ENCODE measurements around the gene DUS1L.

DUS1L gene

GRCh38 chr17:82076018-82076784 lies 10.6 kb upstream of the DUS1L start:
- DNase-seq, result no peak

DNA sequence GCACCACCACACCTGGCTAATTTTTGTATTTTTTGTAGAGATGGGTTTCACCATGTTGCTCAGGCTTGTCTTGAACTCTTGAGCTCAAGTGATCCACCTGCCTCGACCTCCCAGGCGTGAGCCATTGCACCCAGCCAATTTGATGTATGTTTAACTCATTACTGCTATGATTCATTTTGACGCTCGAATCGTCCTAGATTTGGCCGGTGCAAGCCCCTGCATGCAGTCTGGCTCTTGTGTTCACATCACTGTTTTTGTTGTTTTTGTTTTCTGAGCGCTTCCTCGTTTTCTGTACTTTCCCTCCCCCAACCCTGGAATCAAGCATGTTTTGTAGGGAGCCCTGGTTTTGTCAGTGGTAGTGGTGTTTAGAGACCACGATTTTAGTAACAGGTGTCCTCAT lies 7.8 kb upstream of the DUS1L start:
- no peak for DNase-seq

GRCh38 chr17:82072827-82073226 lies 7.2 kb upstream of the DUS1L start:
- no peak for DNase-seq

GRCh38 chr17:82070611-82071010 lies 5.0 kb upstream of the DUS1L start:
- no peak for DNase-seq

GRCh38 chr17:82065193-82065637 lies 389 bp downstream of the DUS1L start:
- DNase-seq, result peak in 2 of 3 experiments; percentile 48 to 54

- peak; percentile 4 to 50 (median 41) for DNase-seq
These were observed 991 bp downstream of the DUS1L start for GRCh38 chr17:82064433-82065192.

GRCh38 chr17:82063424-82064415 lies 1.9 kb downstream of the DUS1L start:
- DNase-seq, result no peak

DNA sequence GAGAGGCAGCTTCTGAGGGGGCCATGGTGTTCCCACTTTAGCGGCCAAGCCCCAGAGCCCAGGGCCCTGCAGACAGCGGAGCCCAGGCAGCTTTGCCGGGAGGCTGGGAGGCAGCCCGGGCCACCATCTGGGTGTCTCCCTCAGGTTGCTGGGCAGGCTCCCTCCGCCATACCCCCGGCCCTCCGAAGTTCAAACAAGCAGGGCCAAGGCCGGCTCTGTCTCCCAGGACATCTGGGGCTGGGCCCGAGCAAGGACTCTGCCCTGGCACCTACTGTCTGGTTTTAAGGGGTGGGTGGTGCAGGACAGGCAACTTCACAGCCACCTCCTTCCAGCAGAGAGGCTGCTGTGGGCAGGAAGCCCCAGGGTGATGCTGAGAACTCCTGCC lies 2.6 kb downstream of the DUS1L start:
- no peak for DNase-seq

GRCh38 chr17:82062076-82062983 lies 3.3 kb downstream of the DUS1L start:
- DNase-seq, result no peak

DNA sequence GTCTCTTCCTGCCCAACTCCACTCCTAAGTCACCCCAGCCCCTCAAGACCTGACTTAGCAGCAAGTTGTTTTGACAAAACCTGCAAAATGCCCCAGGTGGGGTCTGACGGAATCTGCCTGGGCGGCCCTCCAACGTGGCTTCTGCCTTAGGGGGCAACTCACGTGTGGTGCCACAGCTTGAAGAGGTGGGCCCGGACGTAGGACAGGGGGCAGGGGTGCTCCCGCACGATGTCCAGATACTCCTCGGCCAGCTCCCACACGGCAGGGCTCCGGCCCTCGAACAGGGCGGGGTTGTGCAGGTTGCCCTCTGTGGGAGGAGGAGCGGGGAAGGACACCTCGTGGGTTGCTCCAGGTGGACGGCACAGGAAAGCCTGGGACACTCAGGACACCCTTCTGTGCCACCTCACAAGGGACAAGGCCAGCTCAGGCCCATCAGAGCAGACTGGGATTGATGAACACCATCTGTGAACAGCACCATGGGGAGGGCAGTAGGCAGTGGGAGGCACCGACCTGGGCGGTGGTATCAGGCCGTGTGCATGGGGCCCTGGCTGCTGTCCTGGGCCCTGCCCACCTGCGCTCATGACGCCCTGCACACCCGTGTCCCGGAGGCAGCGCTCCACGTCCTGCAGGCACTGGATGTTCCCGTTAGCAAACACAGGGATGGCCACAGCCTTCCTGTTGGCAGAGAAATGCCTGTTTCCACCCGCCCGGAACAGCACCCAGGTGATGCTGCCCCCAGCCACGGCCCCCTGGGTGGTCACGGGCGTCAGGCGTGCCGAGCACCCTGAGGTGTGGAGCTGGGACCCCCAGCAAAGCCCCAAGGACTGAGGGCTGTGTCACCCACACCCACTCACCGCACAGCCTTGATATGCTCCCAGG lies 4.3 kb downstream of the DUS1L start:
- DNase-seq, result no peak

DNA sequence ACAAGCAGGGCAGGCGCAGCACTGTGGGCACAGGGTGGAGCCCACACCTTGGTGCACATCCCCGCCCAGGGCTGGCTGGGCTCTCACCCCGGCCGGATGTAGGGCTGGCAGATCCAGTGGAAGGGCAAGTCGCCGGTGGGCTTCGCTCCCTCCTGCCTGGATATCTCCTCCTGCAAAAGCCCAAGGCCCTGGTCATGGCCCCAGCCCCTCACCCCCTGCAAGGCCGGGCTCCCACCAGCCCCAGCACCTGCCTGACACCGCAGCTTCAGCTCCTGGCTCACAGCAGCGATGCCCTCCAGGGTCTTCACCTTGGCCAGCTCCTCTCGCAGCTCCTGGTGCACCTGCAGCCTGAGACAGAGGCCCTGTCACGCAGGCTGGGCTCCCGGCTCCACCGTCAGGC lies 5.0 kb downstream of the DUS1L start:
- no peak for DNase-seq

DNA sequence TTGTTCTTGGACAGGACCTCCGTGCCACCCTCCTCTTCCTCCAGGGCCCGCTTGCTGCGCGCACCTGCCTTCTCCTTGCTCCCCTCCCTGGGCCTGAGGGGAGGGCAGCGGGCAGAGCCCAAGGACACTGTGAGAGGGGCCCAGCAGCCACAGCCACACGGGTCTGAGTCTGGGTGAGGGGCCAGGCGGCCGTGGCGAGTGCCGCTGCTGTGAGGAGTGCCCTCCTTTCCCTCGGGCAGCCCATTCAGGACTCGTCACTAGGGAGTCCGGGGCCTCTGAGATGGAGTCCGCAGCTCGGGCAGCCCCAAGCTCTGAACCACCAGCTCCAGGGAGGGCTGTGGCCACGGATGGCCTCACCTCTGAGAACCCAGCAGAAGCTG lies 5.6 kb downstream of the DUS1L start:
- DNase-seq, result no peak

GRCh38 chr17:82059272-82060000 lies 6.2 kb downstream of the DUS1L start:
- DNase-seq, result no peak

- DNase-seq, result no peak
These were observed 6.8 kb downstream of the DUS1L start for GRCh38 chr17:82058855-82059249.

DNA sequence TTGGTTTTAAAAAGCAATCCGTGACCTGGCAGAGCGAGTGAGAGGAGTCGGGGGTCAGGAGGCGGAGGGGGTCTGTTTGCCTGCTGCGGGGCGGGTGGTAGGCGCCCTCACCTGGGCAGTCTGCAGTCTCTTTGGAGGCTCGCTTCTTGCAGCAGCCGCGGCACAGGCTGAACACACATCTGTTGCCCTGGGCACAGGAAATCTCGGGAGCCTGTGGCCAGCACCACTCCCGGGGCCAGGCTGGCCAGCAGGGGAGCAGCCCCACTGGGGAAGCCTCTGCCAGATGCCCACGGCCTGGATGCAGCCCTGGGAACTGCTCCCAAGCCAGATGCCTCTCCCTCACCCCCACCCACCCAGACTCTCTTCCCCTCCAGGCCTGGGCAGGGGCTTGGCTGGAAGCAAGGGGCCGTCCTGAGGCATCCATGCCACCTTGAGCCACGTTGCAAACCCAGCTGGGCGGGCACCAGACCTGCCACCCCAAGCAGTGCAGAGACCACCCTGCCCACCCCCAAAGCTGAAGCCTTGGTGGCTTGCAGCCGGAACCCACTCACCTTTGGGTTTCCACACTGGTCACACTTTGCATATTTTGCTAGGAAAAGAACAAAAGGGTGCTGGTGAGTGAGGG lies 7.3 kb downstream of the DUS1L start:
- DNase-seq, result no peak

DNA sequence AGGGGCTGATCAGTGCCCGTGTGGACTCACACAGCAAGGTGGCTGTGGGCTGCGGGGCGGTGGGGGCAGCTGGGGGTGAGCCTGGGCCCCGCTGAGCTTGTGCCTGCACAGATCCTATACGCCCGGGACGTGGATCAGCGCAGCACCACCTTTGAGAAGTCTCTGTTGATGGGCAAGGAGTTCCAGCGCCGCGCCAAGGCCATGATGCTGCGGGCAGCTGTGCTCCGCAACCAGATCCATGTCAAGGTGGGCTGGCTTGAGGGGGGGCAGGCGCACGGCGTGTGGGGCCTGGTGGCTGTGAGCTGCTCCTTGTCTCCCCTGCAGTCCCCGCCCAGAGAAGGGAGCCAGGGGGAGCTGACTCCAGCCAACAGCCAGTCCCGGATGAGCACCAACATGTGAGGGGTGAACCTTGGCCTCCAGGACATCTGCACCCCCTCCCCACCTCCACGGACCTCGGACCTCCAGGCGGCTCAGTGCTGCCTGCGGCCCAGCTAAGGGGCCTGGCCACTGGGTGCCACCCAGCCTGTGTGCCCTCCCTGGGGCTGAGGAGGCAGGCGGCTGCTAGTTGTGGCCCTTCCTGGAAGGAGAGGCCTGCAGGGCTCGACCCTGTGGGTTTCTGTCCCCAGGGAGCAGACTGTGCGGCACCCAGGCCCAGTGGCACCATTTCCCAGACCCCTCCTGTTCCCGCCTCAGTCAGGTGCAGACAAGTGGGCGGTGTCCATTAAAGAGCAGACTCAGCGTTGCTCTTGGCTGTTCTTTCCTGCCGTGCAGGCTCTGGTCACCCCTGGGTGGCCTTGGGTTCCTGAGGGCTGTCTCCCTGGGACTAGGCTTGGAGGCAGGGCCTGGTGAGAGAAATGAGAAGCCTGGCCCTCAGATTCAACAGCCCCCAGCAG lies 8.6 kb downstream of the DUS1L start:
- no peak for DNase-seq

DNA sequence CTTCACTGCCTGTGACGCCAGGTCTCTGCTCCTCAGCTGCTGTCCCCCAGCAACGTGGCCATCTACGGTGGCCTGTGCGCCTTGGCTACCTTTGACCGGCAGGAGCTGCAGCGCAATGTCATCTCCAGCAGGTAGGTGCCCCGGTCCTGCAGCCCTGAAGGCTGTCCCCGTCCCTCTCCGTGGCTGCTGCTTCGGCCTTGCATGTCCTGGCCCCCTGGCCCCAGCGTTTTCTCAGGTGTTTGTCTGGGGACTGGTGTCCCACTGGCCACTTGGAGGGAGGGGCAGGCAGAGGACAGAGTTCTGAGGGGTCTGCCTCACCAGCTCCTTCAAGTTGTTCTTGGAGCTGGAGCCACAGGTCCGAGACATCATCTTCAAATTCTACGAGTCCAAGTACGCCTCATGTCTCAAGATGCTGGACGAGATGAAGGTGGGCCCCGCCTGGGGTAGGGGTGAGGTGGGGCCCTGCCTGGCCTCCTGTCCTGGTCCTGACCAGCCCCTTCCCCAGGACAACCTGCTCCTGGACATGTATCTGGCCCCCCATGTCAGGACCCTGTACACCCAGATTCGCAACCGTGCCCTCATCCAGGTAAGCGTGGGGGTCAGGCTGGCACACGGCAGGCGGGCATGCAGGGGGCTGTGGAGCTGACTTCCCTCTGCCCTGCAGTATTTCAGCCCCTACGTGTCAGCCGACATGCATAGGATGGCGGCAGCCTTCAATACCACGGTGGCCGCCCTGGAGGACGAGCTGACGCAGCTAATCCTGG lies 9.5 kb downstream of the DUS1L start:
- no peak for DNase-seq

Measured in NCI-H1417 (cell line).